ENCODE measurements around the gene SH3TC1. TPM values are rescaled to one million over a fixed set of nuclear protein-coding genes. Genes with fewer than 3 reads are reported as not detected.

The SH3TC1 gene
- total RNA-seq, 1 donor from 2014 or later = 12.5 TPM

GRCh38 chr4:8263397-8263796, 64.3 kb downstream of the SH3TC1 start:
- DNase-seq (ENCODE audit: low spot score, unreplicated experiment) = no peak
- Mint-ChIP-seq H3K4me1 (ENCODE audit: low read depth) (peaks cover 7% of the 10 kb centered on the region), H3K36me3 (ENCODE audit: insufficient read depth) (no peaks in the 10 kb centered on the region), H3K27ac (no peak overlapping the region), H3K4me3 (ENCODE audit: low read depth) (no peak overlapping the region), H3K27me3 (peaks cover 16% of the 10 kb centered on the region), H3K9me3 (ENCODE audit: low read depth) (no peaks in the 10 kb centered on the region)
- TF ChIP-seq CTCF (IDR thresholded peaks at IDR 0.05; ENCODE audit: unreplicated experiment) = no peak

- no peak for DNase-seq (ENCODE audit: low spot score, unreplicated experiment)
- Mint-ChIP-seq H3K27ac (no peak overlapping the region), H3K27me3 (peaks cover 23% of the 10 kb centered on the region), H3K36me3 (ENCODE audit: insufficient read depth) (no peaks in the 10 kb centered on the region), H3K4me3 (ENCODE audit: low read depth) (no peak overlapping the region), H3K4me1 (ENCODE audit: low read depth) (peaks cover 7% of the 10 kb centered on the region), H3K9me3 (ENCODE audit: low read depth) (no peaks in the 10 kb centered on the region)
- no peak for TF ChIP-seq CTCF (IDR thresholded peaks at IDR 0.05; ENCODE audit: unreplicated experiment)
Observed at GRCh38 chr4:8264106-8264505, 65.0 kb downstream of the SH3TC1 start.

GRCh38 chr4:8265171-8265929, 66.3 kb downstream of the SH3TC1 start:
- no peak overlapping the region for H3K27ac Mint-ChIP-seq

GRCh38 chr4:8266088-8266487, 67.0 kb downstream of the SH3TC1 start:
- Mint-ChIP-seq H3K9me3 (ENCODE audit: low read depth) (no peaks in the 10 kb centered on the region), H3K36me3 (ENCODE audit: insufficient read depth) (no peaks in the 10 kb centered on the region), H3K4me3 (ENCODE audit: low read depth) (no peak overlapping the region), H3K27me3 (peaks cover 31% of the 10 kb centered on the region), H3K27ac (no peak overlapping the region), H3K4me1 (ENCODE audit: low read depth) (peaks cover 7% of the 10 kb centered on the region)
- DNase-seq (ENCODE audit: low spot score, unreplicated experiment) = no peak
- no peak for TF ChIP-seq CTCF (IDR thresholded peaks at IDR 0.05; ENCODE audit: unreplicated experiment)

More at GRCh38 chr4:8265171-8265929, 66.3 kb downstream of the SH3TC1 start:
- no peaks in the 10 kb centered on the region for H3K36me3 Mint-ChIP-seq (ENCODE audit: insufficient read depth)
- DNase-seq (ENCODE audit: low spot score, unreplicated experiment) = no peak
- H3K4me3 Mint-ChIP-seq (ENCODE audit: low read depth) = no peak overlapping the region
- TF ChIP-seq CTCF (IDR thresholded peaks at IDR 0.05; ENCODE audit: unreplicated experiment) = no peak
- peaks cover 7% of the 10 kb centered on the region for H3K4me1 Mint-ChIP-seq (ENCODE audit: low read depth)
- no peaks in the 10 kb centered on the region for H3K9me3 Mint-ChIP-seq (ENCODE audit: low read depth)
- H3K27me3 Mint-ChIP-seq = peaks cover 23% of the 10 kb centered on the region

GRCh38 chr4:8266508-8266907, 67.4 kb downstream of the SH3TC1 start:
- TF ChIP-seq CTCF (IDR thresholded peaks at IDR 0.05; ENCODE audit: unreplicated experiment) = no peak
- Mint-ChIP-seq H3K27me3 (peaks cover 35% of the 10 kb centered on the region), H3K27ac (peak overlapping the region; percentile 88), H3K36me3 (ENCODE audit: insufficient read depth) (no peaks in the 10 kb centered on the region), H3K4me3 (ENCODE audit: low read depth) (no peak overlapping the region), H3K4me1 (ENCODE audit: low read depth) (peaks cover 7% of the 10 kb centered on the region), H3K9me3 (ENCODE audit: low read depth) (no peaks in the 10 kb centered on the region)
- DNase-seq (ENCODE audit: low spot score, unreplicated experiment) = no peak
